HepG2 (cell line): ENCODE data around the gene APBB1IP. TPM values are rescaled to one million over a fixed set of nuclear protein-coding genes. Genes with fewer than 3 reads are reported as not detected.

Experiments
- ATAC-seq: fragments of 200-7000 bp; cut with Tn5 transposase; 3 replicates; pipeline ENCODE4 v1.9.1; 2020; ENCODE audit warnings: mild to moderate bottlenecking, moderate library complexity
- BruUV-seq: library from RNA; stranded (reverse); fragments of 400-500 nt; replicated peaks from 2 replicates; lab custom pipeline; 2021; lab: Mats Ljungman, UMichigan
- CTCF ChIA-PET: fragments of 300-600 bp; formaldehyde crosslinking; extraction: SDS; loops from one replicate; lab custom pipeline; 2021; ENCODE audit warnings: low total read pairs, inconsistent platforms, low intra/inter-chr PET ratio; lab: Yijun Ruan, JAX
- POLR2A ChIA-PET: fragments of 350-600 bp; sonication (Branson Sonifier 250); formaldehyde crosslinking; loops from one replicate; lab custom pipeline; 2020; ENCODE audit warnings: antibody characterized with exemption, inconsistent platforms; lab: Yijun Ruan, JAX
- DNase-seq: peaks from one replicate; pipeline ENCODE4 v3.0.0-alpha.2; 2015; ENCODE audit warnings: low spot score
- FAIRE-seq: peaks from 3 replicates; lab custom pipeline; 2011; peaks lifted over from hg19 to GRCh38; lab: Jason Lieb, UNC
- H2AFZ ChIP-seq: one replicate; pipeline ENCODE4 v1.6.1; 2011; ENCODE audit warnings: low read length, inconsistent platforms
- H3K27ac ChIP-seq: fragments of 300-600 bp; 3 replicates; pipeline ENCODE4 v1.8.0; 2011; ENCODE audit warnings: mixed run types, mild to moderate bottlenecking, mixed read lengths, low read length, inconsistent platforms; ENCODE audit not compliant: insufficient read depth; ENCODE audit errors: extremely low read length
- H3K27me3 ChIP-seq, 2 experiments: fragments of 200-600 bp in 1 of 2; 2 replicates in 1 of 2; 3 replicates in 1 of 2; pipeline versions ENCODE4 v1.6.0 to v1.8.0; 2011; ENCODE audit warnings: low read length in 2 of 2, mild to moderate bottlenecking in 2 of 2, moderate library complexity in 2 of 2, inconsistent platforms in 1 of 2; ENCODE audit not compliant: insufficient read depth in 2 of 2, control insufficient read depth in 1 of 2
- H3K36me3 ChIP-seq, 2 experiments: fragments of 200-600 bp in 1 of 2; replicated peaks in 1 of 2; 2 replicates in 1 of 2; 3 replicates in 1 of 2; pipeline versions ENCODE4 v1.5.1 to v1.8.0; 2011; ENCODE audit warnings: low read length in 2 of 2, inconsistent platforms in 1 of 2; ENCODE audit not compliant: insufficient read depth in 2 of 2, control insufficient read depth in 1 of 2
- H3K4me1 ChIP-seq: 2 replicates; pipeline ENCODE4 v1.5.1; 2012; ENCODE audit warnings: low read length, inconsistent platforms; ENCODE audit not compliant: insufficient read depth
- H3K4me2 ChIP-seq: 2 replicates; pipeline ENCODE4 v1.6.0; 2011; ENCODE audit warnings: low read depth, low read length, inconsistent platforms
- H3K4me3 ChIP-seq, 3 experiments: fragments of 200-600 bp in 1 of 3; sonication (generic), shearing (Covaris generic) in 1 of 3; replicated peaks in 1 of 3; 2 replicates each; pipeline ENCODE4 v1.5.1; 2011 to 2016; ENCODE audit warnings: low read length in 3 of 3, inconsistent platforms in 2 of 3, low read depth in 2 of 3, mild to moderate bottlenecking in 2 of 3, control low read depth in 1 of 3, mixed read lengths in 1 of 3; ENCODE audit not compliant: insufficient read depth in 1 of 3
- H3K79me2 ChIP-seq: one replicate; pipeline ENCODE4 v1.6.1; 2011; ENCODE audit warnings: low read length, inconsistent platforms; ENCODE audit not compliant: insufficient read depth
- H3K9ac ChIP-seq: 2 replicates; pipeline ENCODE4 v1.6.0; 2011; ENCODE audit warnings: mild to moderate bottlenecking, low read depth, low read length, inconsistent platforms; ENCODE audit not compliant: insufficient read depth
- H3K9me3 ChIP-seq: 2 replicates; pipeline ENCODE4 v1.5.1; 2012; ENCODE audit warnings: mild to moderate bottlenecking, low read length
- H4K20me1 ChIP-seq: 2 replicates; pipeline ENCODE4 v1.6.0; 2011; ENCODE audit warnings: inconsistent platforms, mild to moderate bottlenecking, low read length, moderate library complexity; ENCODE audit not compliant: insufficient read depth
- FOXP1 ChIP-seq, 2 experiments: fragments of 450-650 bp in 1 of 2; IDR thresholded peaks; 2 replicates each; pipeline ENCODE4 v1.6.1; 2017 to 2018; ENCODE audit warnings: antibody characterized with exemption in 1 of 2
- MEF2D ChIP-seq: sonication (generic); formaldehyde crosslinking; IDR thresholded peaks from 2 replicates; pipeline ENCODE4 v1.5.1; 2020; ENCODE audit warnings: mild to moderate bottlenecking, missing genetic modification reagents
- NFIC ChIP-seq: IDR thresholded peaks from 2 replicates; pipeline ENCODE4 v1.6.1; 2012; ENCODE audit warnings: mild to moderate bottlenecking, low read length, inconsistent platforms
- POGZ ChIP-seq: sonication (generic); formaldehyde crosslinking; IDR thresholded peaks from 2 replicates; pipeline ENCODE4 v1.4.0; 2020; ENCODE audit warnings: mild to moderate bottlenecking, missing genetic modification reagents
- RFX1 ChIP-seq: fragments of 450-650 bp; IDR thresholded peaks from 2 replicates; pipeline ENCODE4 v1.6.1; 2017
- SETDB1 ChIP-seq: sonication (generic); formaldehyde crosslinking; IDR thresholded peaks from 2 replicates; pipeline ENCODE4 v1.5.1; 2020; ENCODE audit warnings: missing genetic modification reagents, mild to moderate bottlenecking, borderline replicate concordance
- ZNF552 ChIP-seq: sonication (generic); formaldehyde crosslinking; IDR thresholded peaks from 2 replicates; pipeline ENCODE4 v1.9.0; 2022; ENCODE audit warnings: missing genetic modification reagents, mild to moderate bottlenecking, borderline replicate concordance
- ZNF619 ChIP-seq: sonication (generic); formaldehyde crosslinking; IDR thresholded peaks from 2 replicates; pipeline ENCODE4 v1.4.0; 2020; ENCODE audit warnings: mild to moderate bottlenecking, missing genetic modification reagents
- ZNF749 ChIP-seq: sonication (generic); formaldehyde crosslinking; IDR thresholded peaks from 2 replicates; pipeline ENCODE4 v1.8.0; 2022; ENCODE audit warnings: mild to moderate bottlenecking, missing genetic modification reagents, moderate library complexity, borderline replicate concordance
- ZNF879 ChIP-seq: sonication (generic); formaldehyde crosslinking; IDR thresholded peaks from 2 replicates; pipeline ENCODE4 v1.8.1; 2023; ENCODE audit warnings: missing genetic modification reagents
- WGBS: methylation state at CpG from one replicate; pipeline ENCODE4 v1.1.6; 2017; ENCODE audit warnings: low lambda C conversion rate; 5-methylcytosine and 5-hydroxymethylcytosine counted together
- in situ Hi-C: cut with HindIII; loops from 2 replicates; pipeline ENCODE4 v1.10.0; 2017; ENCODE audit warnings: low pct_unique_long_range_greater_than_20kb; ENCODE audit not compliant: extremely low pct_ligation_motif_present
- intact Hi-C: fragments of 100-400 bp; cut with micrococcal nuclease; formaldehyde crosslinking; loops from one replicate; pipeline ENCODE4 v1.10.0; 2022; ENCODE audit not compliant: unreplicated experiment
- polyA plus RNA-seq, 8 experiments: library from polyadenylated mRNA; depleted of rRNA in 3 of 8; stranded (reverse) in 7 of 8; unstranded in 1 of 8; fragments of >200 nt; fragmentation: Illumina TruSeq in 4 of 8; extraction: Trizol in 4 of 8; gene quantifications; 2 replicates each; pipeline versions ENCODE4 v1.2.1 to v1.2.3, GENCODE V29; 2011 to 2016; ENCODE audit warnings: low read depth in 4 of 8, missing spikeins in 1 of 8, mixed read lengths in 1 of 8; ENCODE audit not compliant: insufficient read depth in 1 of 8
- total RNA-seq, 5 experiments: library from RNA; depleted of rRNA; stranded (reverse); fragments of >200 nt; fragmentation: Illumina TruSeq; extraction: Trizol; gene quantifications; 2 replicates each; pipeline ENCODE4 v1.2.3, GENCODE V29; 2016; ENCODE audit warnings: low read depth in 1 of 5
- TF ChIP-seq, protein P1 (sequence below): sonication (generic); formaldehyde crosslinking; IDR thresholded peaks from 2 replicates; pipeline ENCODE4 v1.4.0; 2020; ENCODE audit warnings: mild to moderate bottlenecking, missing genetic modification reagents
- TF ChIP-seq, protein P2 (sequence below): IDR thresholded peaks from 2 replicates; pipeline ENCODE4 v1.6.1; 2016; ENCODE audit warnings: low read depth
- TF ChIP-seq, protein P3 (sequence below): sonication (generic); formaldehyde crosslinking; IDR thresholded peaks from 2 replicates; pipeline ENCODE4 v1.8.1; 2023; ENCODE audit warnings: mild to moderate bottlenecking, moderate library complexity, missing genetic modification reagents
- TF ChIP-seq, protein P4 (sequence below): sonication (generic); formaldehyde crosslinking; IDR thresholded peaks from 2 replicates; pipeline ENCODE4 v1.8.0; 2022; ENCODE audit warnings: mild to moderate bottlenecking, missing genetic modification reagents; ENCODE audit not compliant: insufficient replicate concordance
- TF ChIP-seq, protein P5 (sequence below): sonication (generic); formaldehyde crosslinking; IDR thresholded peaks from 2 replicates; pipeline ENCODE4 v1.4.0; 2020; ENCODE audit warnings: missing genetic modification reagents, borderline replicate concordance
- TF ChIP-seq, protein P6 (sequence below): sonication (generic); formaldehyde crosslinking; IDR thresholded peaks from 2 replicates; pipeline ENCODE4 v1.4.0; 2020; ENCODE audit warnings: missing genetic modification reagents

The APBB1IP gene
- total and polyA plus RNA-seq, 2 of the 13 experiments (the other 11 are each of a cell fraction or from before 2014, with no cell fraction given) = 0.08 TPM; not detected in 1

DNA sequence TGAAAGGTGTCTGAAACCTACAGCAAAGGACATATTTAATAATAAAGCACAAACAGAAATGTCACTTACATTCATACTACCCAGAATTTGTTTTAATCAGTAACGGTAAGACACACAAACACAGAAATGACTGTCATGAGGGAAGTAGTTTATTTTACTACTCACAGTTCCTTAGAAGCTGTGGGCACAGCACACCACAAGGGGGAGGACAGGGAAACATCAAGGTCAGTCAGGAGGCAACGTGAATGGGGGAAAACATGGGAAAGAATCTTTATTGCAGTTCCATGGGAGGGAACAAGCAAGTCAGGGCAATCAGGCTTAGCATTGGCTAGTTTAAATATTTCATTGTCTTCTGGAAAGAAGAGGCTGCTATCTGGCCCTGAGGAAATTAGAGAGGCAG is 135.5 kb downstream of the APBB1IP start:
- H3K4me1 ChIP-seq = no peaks in the 10 kb centered on the region
- H3K36me3 ChIP-seq = no peaks in the 10 kb centered on the region
- in situ Hi-C loops = no loop called here
- no peak for ATAC-seq
- ChIA-PET CTCF (no interaction called here), POLR2A (no interaction called here)
- intact Hi-C loops = no loop called here
- H3K27me3 ChIP-seq = 0 out of 5 replicates have a peak, but pooled peaks cover 0 to 4% of the 10 kb centered on the region in 2 experiments
- no peak overlapping the region for H3K4me2 ChIP-seq
- H3K4me3 ChIP-seq = no peak overlapping the region
- H3K9me3 ChIP-seq = no peaks in the 10 kb centered on the region
- no peak overlapping the region for H3K9ac ChIP-seq
- H2AFZ ChIP-seq = no peak overlapping the region
- no peak for DNase-seq
- H3K27ac ChIP-seq = no peak overlapping the region
- no TSS peak for BruUV-seq
- FAIRE-seq = no peak
- H3K79me2 ChIP-seq = no peaks in the 10 kb centered on the region
- WGBS = 24% methylated on average over 2 of the region's 2 CpGs
- H4K20me1 ChIP-seq = no peaks in the 10 kb centered on the region
- TF ChIP-seq SETDB1 (CRISPR knock-in tag) (no peak), RFX1 (no peak), MEF2D (CRISPR knock-in tag) (no peak), ZNF749 (no peak), ZNF879 (CRISPR knock-in tag) (no peak), NFIC (no peak), FOXP1 (IDR thresholded peaks at IDR 0.05) (no peak), FOXP1 (CRISPR knock-in tag; IDR thresholded peaks at IDR 0.05) (no peak), POGZ (CRISPR knock-in tag) (no peak), ZNF619 (CRISPR knock-in tag) (no peak), ZNF552 (CRISPR knock-in tag) (no peak)
- TF ChIP-seq, protein P1, sequence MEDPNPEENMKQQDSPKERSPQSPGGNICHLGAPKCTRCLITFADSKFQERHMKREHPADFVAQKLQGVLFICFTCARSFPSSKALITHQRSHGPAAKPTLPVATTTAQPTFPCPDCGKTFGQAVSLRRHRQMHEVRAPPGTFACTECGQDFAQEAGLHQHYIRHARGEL = no peak
- TF ChIP-seq, protein P2, sequence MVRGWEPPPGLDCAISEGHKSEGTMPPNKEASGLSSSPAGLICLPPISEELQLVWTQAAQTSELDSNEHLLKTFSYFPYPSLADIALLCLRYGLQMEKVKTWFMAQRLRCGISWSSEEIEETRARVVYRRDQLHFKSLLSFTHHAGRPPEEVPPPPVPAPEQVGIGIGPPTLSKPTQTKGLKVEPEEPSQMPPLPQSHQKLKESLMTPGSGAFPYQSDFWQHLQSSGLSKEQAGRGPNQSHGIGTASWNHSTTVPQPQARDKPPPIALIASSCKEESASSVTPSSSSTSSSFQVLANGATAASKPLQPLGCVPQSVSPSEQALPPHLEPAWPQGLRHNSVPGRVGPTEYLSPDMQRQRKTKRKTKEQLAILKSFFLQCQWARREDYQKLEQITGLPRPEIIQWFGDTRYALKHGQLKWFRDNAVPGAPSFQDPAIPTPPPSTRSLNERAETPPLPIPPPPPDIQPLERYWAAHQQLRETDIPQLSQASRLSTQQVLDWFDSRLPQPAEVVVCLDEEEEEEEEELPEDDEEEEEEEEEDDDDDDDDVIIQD (CRISPR knock-in tag) = no peak
- TF ChIP-seq, protein P3, sequence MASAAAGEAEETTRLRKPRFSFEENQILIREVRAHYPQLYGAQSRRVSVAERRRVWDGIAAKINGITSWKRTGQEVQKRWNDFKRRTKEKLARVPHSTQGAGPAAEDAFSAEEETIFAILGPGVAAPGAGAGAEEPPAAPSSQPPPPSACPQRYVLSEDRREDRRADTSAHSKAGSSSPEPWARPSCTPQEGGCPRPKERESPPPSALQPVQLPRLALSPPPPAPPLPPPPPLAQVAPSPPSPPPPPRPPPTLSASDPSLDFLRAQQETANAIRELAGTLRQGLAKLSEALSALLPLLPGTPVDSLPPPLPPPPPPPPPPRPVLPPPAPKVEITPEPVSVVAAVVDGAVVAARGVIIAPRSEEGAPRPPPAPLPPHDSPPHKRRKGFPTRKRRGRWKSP = no peak
- TF ChIP-seq, protein P4, sequence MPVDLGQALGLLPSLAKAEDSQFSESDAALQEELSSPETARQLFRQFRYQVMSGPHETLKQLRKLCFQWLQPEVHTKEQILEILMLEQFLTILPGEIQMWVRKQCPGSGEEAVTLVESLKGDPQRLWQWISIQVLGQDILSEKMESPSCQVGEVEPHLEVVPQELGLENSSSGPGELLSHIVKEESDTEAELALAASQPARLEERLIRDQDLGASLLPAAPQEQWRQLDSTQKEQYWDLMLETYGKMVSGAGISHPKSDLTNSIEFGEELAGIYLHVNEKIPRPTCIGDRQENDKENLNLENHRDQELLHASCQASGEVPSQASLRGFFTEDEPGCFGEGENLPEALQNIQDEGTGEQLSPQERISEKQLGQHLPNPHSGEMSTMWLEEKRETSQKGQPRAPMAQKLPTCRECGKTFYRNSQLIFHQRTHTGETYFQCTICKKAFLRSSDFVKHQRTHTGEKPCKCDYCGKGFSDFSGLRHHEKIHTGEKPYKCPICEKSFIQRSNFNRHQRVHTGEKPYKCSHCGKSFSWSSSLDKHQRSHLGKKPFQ (CRISPR knock-in tag) = no peak
- TF ChIP-seq, protein P5, sequence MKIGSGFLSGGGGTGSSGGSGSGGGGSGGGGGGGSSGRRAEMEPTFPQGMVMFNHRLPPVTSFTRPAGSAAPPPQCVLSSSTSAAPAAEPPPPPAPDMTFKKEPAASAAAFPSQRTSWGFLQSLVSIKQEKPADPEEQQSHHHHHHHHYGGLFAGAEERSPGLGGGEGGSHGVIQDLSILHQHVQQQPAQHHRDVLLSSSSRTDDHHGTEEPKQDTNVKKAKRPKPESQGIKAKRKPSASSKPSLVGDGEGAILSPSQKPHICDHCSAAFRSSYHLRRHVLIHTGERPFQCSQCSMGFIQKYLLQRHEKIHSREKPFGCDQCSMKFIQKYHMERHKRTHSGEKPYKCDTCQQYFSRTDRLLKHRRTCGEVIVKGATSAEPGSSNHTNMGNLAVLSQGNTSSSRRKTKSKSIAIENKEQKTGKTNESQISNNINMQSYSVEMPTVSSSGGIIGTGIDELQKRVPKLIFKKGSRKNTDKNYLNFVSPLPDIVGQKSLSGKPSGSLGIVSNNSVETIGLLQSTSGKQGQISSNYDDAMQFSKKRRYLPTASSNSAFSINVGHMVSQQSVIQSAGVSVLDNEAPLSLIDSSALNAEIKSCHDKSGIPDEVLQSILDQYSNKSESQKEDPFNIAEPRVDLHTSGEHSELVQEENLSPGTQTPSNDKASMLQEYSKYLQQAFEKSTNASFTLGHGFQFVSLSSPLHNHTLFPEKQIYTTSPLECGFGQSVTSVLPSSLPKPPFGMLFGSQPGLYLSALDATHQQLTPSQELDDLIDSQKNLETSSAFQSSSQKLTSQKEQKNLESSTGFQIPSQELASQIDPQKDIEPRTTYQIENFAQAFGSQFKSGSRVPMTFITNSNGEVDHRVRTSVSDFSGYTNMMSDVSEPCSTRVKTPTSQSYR (CRISPR knock-in tag) = no peak
- TF ChIP-seq, protein P6, sequence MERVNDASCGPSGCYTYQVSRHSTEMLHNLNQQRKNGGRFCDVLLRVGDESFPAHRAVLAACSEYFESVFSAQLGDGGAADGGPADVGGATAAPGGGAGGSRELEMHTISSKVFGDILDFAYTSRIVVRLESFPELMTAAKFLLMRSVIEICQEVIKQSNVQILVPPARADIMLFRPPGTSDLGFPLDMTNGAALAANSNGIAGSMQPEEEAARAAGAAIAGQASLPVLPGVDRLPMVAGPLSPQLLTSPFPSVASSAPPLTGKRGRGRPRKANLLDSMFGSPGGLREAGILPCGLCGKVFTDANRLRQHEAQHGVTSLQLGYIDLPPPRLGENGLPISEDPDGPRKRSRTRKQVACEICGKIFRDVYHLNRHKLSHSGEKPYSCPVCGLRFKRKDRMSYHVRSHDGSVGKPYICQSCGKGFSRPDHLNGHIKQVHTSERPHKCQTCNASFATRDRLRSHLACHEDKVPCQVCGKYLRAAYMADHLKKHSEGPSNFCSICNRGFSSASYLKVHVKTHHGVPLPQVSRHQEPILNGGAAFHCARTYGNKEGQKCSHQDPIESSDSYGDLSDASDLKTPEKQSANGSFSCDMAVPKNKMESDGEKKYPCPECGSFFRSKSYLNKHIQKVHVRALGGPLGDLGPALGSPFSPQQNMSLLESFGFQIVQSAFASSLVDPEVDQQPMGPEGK (CRISPR knock-in tag) = no peak
